SK-N-MC (cell line): ENCODE results near the gene NIPBL.
"Not testable (repeated sequence)": the region's sequence is repeated elsewhere in the genome, so short reads cannot be mapped to it uniquely, and the experiment has no call there.

Experiments
- EZH2 ChIP-seq: fragments of 200-600 bp; sonication (generic); IDR thresholded peaks from one replicate; pipeline ENCODE4 v1.6.1; 2017; ENCODE audit warnings: antibody characterized with exemption
- POLR2AphosphoS5 ChIP-seq: IDR thresholded peaks from 2 replicates; pipeline ENCODE4 v1.6.1; 2012; ENCODE audit warnings: mild to moderate bottlenecking, low read depth, low read length, borderline replicate concordance

DNA sequence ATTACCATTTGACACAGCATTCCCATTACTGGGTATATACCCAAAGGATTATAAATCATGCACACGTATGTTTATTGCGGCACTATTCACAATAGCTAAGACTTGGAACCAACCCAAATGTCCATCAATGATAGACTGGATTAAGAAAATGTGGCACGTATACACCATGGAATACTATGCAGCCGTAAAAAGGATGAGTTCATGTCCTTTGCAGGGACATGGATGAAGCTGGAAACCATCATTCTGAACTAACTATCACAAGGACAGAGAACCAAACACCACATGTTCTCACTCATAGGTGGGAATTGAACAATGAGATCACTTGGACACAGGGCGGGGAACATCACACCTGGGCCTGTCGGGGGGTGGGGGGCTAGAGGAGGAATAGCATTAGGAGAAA is 23.7 kb upstream of the NIPBL start:
- TF ChIP-seq EZH2, POLR2AphosphoS5: not testable (repeated sequence)
